Measurements from ENCODE around the gene VANGL2.

- TF ChIP-seq CTCF (IDR thresholded peaks at IDR 0.05 in 4 of 5, conservative IDR thresholded peaks at IDR 0.05 in 1 of 5) (no peak), POLR2A (IDR thresholded peaks at IDR 0.05) (no peak)
Measured at GRCh38 chr1:160402001-160402795, 1.8 kb downstream of the VANGL2 start.

All from gastrocnemius medialis (tissue), 4 donors.